NB4 (cell line): ENCODE data around the gene ACOXL.

Source experiments
- CTCF ChIP-seq: IDR thresholded peaks from one replicate; pipeline ENCODE4 v1.5.1; 2012; ENCODE audit warnings: low read depth, low read length
- MAX ChIP-seq: IDR thresholded peaks from 2 replicates; pipeline ENCODE4 v1.6.1; 2011; ENCODE audit warnings: low read depth, low read length
- MYC ChIP-seq: IDR thresholded peaks from 2 replicates; pipeline ENCODE4 v1.6.1; 2011; ENCODE audit warnings: low read depth, low read length
- POLR2A ChIP-seq: IDR thresholded peaks from 2 replicates; pipeline ENCODE4 v1.6.1; 2011; ENCODE audit warnings: mild to moderate bottlenecking; ENCODE audit not compliant: insufficient read length; ENCODE audit errors: extremely low read depth

GRCh38 chr2:110958346-110959119 is 226.2 kb downstream of the ACOXL start:
- no peak for TF ChIP-seq POLR2A
- no peak for TF ChIP-seq MYC
- TF ChIP-seq MAX = no peak
- no peak for TF ChIP-seq CTCF
